H9 (cell line): Measurements from ENCODE around the gene APOLD1. TPM values are rescaled to one million over a fixed set of nuclear protein-coding genes. Genes with fewer than 3 reads are reported as not detected.

Experiments
- DNase-seq: peaks from one replicate; pipeline ENCODE4 v3.0.0-alpha.2; 2017
- H2AFZ ChIP-seq: one replicate; pipeline ENCODE4 v1.6.1; 2013; ENCODE audit warnings: mild to moderate bottlenecking, low read length, control low read depth, moderate library complexity
- H2AK5ac ChIP-seq: 2 replicates; pipeline ENCODE4 v1.6.1; 2013; ENCODE audit warnings: low read length, control low read depth, mixed read lengths; ENCODE audit not compliant: insufficient read length
- H2BK120ac ChIP-seq: one replicate; pipeline ENCODE4 v1.6.1; 2013; ENCODE audit warnings: low read depth, mild to moderate bottlenecking, low read length, control low read depth, inconsistent platforms; ENCODE audit not compliant: poor library complexity, severe bottlenecking
- H2BK12ac ChIP-seq: 2 replicates; pipeline ENCODE4 v1.6.1; 2013; ENCODE audit warnings: low read length, control low read depth, mixed read lengths, low read depth; ENCODE audit not compliant: insufficient read length
- H2BK15ac ChIP-seq: 2 replicates; pipeline ENCODE4 v1.6.1; 2013; ENCODE audit warnings: low read depth, low read length, control low read depth
- H2BK20ac ChIP-seq: one replicate; pipeline ENCODE4 v1.6.1; 2013; ENCODE audit warnings: low read depth, mild to moderate bottlenecking, low read length, control low read depth, inconsistent platforms; ENCODE audit not compliant: poor library complexity, severe bottlenecking
- H2BK5ac ChIP-seq: 2 replicates; pipeline ENCODE4 v1.6.1; 2013; ENCODE audit warnings: low read length, control low read depth, mixed read lengths; ENCODE audit not compliant: insufficient read length
- H3K14ac ChIP-seq: 2 replicates; pipeline ENCODE4 v1.6.1; 2013; ENCODE audit warnings: low read length, control low read depth; ENCODE audit not compliant: insufficient read depth
- H3K18ac ChIP-seq: 2 replicates; pipeline ENCODE4 v1.6.1; 2013; ENCODE audit warnings: low read depth, mild to moderate bottlenecking, mixed read lengths, low read length, control low read depth; ENCODE audit not compliant: insufficient read length
- H3K23ac ChIP-seq: 2 replicates; pipeline ENCODE4 v1.6.1; 2013; ENCODE audit warnings: low read length, control low read depth, mixed read lengths, low read depth; ENCODE audit not compliant: insufficient read length
- H3K23me2 ChIP-seq: 2 replicates; pipeline ENCODE4 v1.6.1; 2013; ENCODE audit warnings: low read depth, mild to moderate bottlenecking, mixed read lengths, low read length, control low read depth; ENCODE audit not compliant: insufficient read length, poor library complexity, severe bottlenecking
- H3K27ac ChIP-seq: 2 replicates; pipeline ENCODE4 v1.5.1; 2013; ENCODE audit warnings: low read length, control low read depth, mixed read lengths, low read depth; ENCODE audit not compliant: insufficient read length
- H3K27me3 ChIP-seq: 2 replicates; pipeline ENCODE4 v1.6.1; 2013; ENCODE audit warnings: low read length, control low read depth, inconsistent platforms; ENCODE audit not compliant: insufficient read depth
- H3K4ac ChIP-seq: 2 replicates; pipeline ENCODE4 v1.6.1; 2013; ENCODE audit warnings: low read depth, mild to moderate bottlenecking, control low read depth, inconsistent platforms, low read length, moderate library complexity
- H3K4me1 ChIP-seq: 2 replicates; pipeline ENCODE4 v1.6.1; 2013; ENCODE audit warnings: low read length, control low read depth, inconsistent platforms; ENCODE audit not compliant: insufficient read depth
- H3K4me2 ChIP-seq: 2 replicates; pipeline ENCODE4 v1.6.1; 2013; ENCODE audit warnings: low read length, control low read depth, mixed read lengths; ENCODE audit not compliant: insufficient read length, insufficient read depth
- H3K56ac ChIP-seq: 2 replicates; pipeline ENCODE4 v1.6.1; 2013; ENCODE audit warnings: low read depth, mild to moderate bottlenecking, mixed read lengths, low read length, control low read depth; ENCODE audit not compliant: insufficient read length
- H3K79me1 ChIP-seq: 2 replicates; pipeline ENCODE4 v1.6.1; 2013; ENCODE audit warnings: low read depth, mild to moderate bottlenecking, moderate library complexity, low read length, control low read depth, inconsistent platforms; ENCODE audit not compliant: insufficient read depth, poor library complexity, severe bottlenecking
- H3K79me2 ChIP-seq: 2 replicates; pipeline ENCODE4 v1.6.1; 2013; ENCODE audit warnings: low read length, control low read depth, inconsistent platforms; ENCODE audit not compliant: insufficient read depth
- H3K9ac ChIP-seq: 2 replicates; pipeline ENCODE4 v1.6.1; 2013; ENCODE audit warnings: low read length, control low read depth, mixed read lengths; ENCODE audit not compliant: insufficient read length; ENCODE audit errors: extremely low read depth
- H3K9me3 ChIP-seq: one replicate; pipeline ENCODE4 v1.6.1; 2013; ENCODE audit warnings: low read depth, low read length, inconsistent platforms; ENCODE audit not compliant: control insufficient read depth
- H3T11ph ChIP-seq: one replicate; pipeline ENCODE4 v1.6.1; 2013; ENCODE audit warnings: mild to moderate bottlenecking, low read length, control low read depth, inconsistent platforms
- H4K20me1 ChIP-seq: one replicate; pipeline ENCODE4 v1.6.1; 2013; ENCODE audit not compliant: control insufficient read depth, insufficient read length, insufficient read depth
- H4K5ac ChIP-seq: 2 replicates; pipeline ENCODE4 v1.6.1; 2013; ENCODE audit warnings: low read depth, mild to moderate bottlenecking, mixed read lengths, low read length, control low read depth; ENCODE audit not compliant: insufficient read length
- H4K8ac ChIP-seq: replicated peaks from 2 replicates; pipeline ENCODE4 v1.6.1; 2013; ENCODE audit warnings: low read length, control low read depth, mixed read lengths, low read depth; ENCODE audit not compliant: insufficient read length
- H4K91ac ChIP-seq: 2 replicates; pipeline ENCODE4 v1.6.1; 2013; ENCODE audit warnings: low read depth, mild to moderate bottlenecking, moderate library complexity, mixed read lengths, low read length, control low read depth; ENCODE audit not compliant: insufficient read length
- H3K27ac Mint-ChIP-seq, 3 experiments: 2 replicates in 2 of 3; 3 replicates in 1 of 3; pipeline ENCODE4 v1.8.0; 2020 to 2021; ENCODE audit warnings: mixed read lengths in 3 of 3, mild to moderate bottlenecking in 1 of 3, moderate library complexity in 1 of 3
- H3K27me3 Mint-ChIP-seq: 2 replicates; pipeline ENCODE4 v1.8.0; 2021; ENCODE audit warnings: low read depth, mild to moderate bottlenecking, moderate library complexity, mixed read lengths
- H3K36me3 Mint-ChIP-seq, 3 experiments: 2 replicates in 2 of 3; 3 replicates in 1 of 3; pipeline ENCODE4 v1.8.0; 2020 to 2021; ENCODE audit warnings: low read depth in 3 of 3, mixed read lengths in 3 of 3; ENCODE audit not compliant: insufficient read depth in 1 of 3
- H3K4me1 Mint-ChIP-seq, 2 experiments: 2 replicates each; pipeline ENCODE4 v1.8.0; 2020; ENCODE audit warnings: mixed read lengths in 2 of 2
- H3K4me3 Mint-ChIP-seq, 2 experiments: 2 replicates in 1 of 2; 3 replicates in 1 of 2; pipeline ENCODE4 v1.8.0; 2020 to 2021; ENCODE audit warnings: mild to moderate bottlenecking in 2 of 2, mixed read lengths in 2 of 2, moderate library complexity in 1 of 2
- H3K9me3 Mint-ChIP-seq, 2 experiments: 2 replicates in 1 of 2; 3 replicates in 1 of 2; pipeline ENCODE4 v1.8.0; 2020; ENCODE audit warnings: mild to moderate bottlenecking in 2 of 2, mixed read lengths in 2 of 2, moderate library complexity in 1 of 2
- WGBS: extraction: QIAGEN DNeasy Blood & Tissue Kit; methylation state at CpG from one replicate; pipeline ENCODE4 v1.1.7; 2013; ENCODE audit warnings: missing lambda C conversion rate, low lambda C conversion rate, mixed read lengths; ENCODE audit not compliant: insufficient read length; ENCODE audit errors: extremely low coverage; 5-methylcytosine and 5-hydroxymethylcytosine counted together
- total RNA-seq: library from RNA; stranded (reverse); gene quantifications from 2 replicates; pipeline ENCODE4 v1.2.1, GENCODE V29; 2021
- TF ChIP-seq, protein P1 (sequence below): fragments of 200-600 bp; sonication (generic); conservative IDR thresholded peaks from 3 replicates; pipeline ENCODE4 v1.8.0; 2021; ENCODE audit warnings: antibody characterized with exemption, mild to moderate bottlenecking

The APOLD1 gene
- total RNA-seq, 1 experiment from 2014 or later: 0.48 TPM

DNA sequence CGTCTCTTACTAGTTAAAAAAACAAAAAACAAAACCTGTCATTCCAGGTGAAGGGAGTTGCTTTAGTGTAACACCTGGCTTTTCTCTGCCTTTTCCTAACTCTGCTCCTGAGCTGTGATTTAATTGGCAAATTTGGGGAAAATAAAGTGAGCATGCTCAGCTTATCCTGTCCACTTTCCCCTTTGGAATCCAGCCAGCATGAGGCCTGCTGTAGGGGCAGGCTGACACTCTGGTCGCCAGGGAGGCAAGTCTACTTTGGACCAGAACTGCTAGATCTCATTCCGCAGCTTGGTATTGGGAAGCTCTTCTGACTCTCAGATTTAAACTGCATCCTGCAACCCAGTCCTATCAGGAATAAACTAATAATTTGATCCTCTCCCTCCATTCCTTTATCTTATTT is 38.2 kb upstream of the APOLD1 start:
- Mint-ChIP-seq H3K9me3 (no peaks in the 10 kb centered on the region), H3K27me3 (0 out of 2 replicates have a peak, but pooled peaks cover 2% of the 10 kb centered on the region)
- H4K5ac ChIP-seq: no peak overlapping the region

More for the DNA sequence above, 38.2 kb upstream of the APOLD1 start:
- DNase-seq: no peak
- Mint-ChIP-seq H3K27ac (no peak overlapping the region), H3K4me1 (peaks cover 10 to 14% of the 10 kb centered on the region in 2 experiments), H3K4me3 (no peak overlapping the region), H3K36me3 (no peaks in the 10 kb centered on the region)
- H2AK5ac ChIP-seq: no peak overlapping the region
- no peak overlapping the region for H4K91ac ChIP-seq
- H2AFZ ChIP-seq: no peak overlapping the region
- no peak overlapping the region for H3K4ac ChIP-seq
- no peaks in the 10 kb centered on the region for H4K20me1 ChIP-seq
- H2BK20ac ChIP-seq: no peak overlapping the region
- no peak overlapping the region for H3K14ac ChIP-seq
- TF ChIP-seq, protein P1, sequence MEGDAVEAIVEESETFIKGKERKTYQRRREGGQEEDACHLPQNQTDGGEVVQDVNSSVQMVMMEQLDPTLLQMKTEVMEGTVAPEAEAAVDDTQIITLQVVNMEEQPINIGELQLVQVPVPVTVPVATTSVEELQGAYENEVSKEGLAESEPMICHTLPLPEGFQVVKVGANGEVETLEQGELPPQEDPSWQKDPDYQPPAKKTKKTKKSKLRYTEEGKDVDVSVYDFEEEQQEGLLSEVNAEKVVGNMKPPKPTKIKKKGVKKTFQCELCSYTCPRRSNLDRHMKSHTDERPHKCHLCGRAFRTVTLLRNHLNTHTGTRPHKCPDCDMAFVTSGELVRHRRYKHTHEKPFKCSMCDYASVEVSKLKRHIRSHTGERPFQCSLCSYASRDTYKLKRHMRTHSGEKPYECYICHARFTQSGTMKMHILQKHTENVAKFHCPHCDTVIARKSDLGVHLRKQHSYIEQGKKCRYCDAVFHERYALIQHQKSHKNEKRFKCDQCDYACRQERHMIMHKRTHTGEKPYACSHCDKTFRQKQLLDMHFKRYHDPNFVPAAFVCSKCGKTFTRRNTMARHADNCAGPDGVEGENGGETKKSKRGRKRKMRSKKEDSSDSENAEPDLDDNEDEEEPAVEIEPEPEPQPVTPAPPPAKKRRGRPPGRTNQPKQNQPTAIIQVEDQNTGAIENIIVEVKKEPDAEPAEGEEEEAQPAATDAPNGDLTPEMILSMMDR: no peak
- H3K23me2 ChIP-seq: no peaks in the 10 kb centered on the region
- no peak overlapping the region for H2BK12ac ChIP-seq
- no peak overlapping the region for H3K23ac ChIP-seq
- no peaks in the 10 kb centered on the region for H3K79me1 ChIP-seq
- H3K18ac ChIP-seq: no peak overlapping the region
- H2BK15ac ChIP-seq: no peak overlapping the region
- no peak overlapping the region for H3T11ph ChIP-seq
- H2BK5ac ChIP-seq: no peak overlapping the region
- no peaks in the 10 kb centered on the region for H3K9me3 ChIP-seq
- no peak overlapping the region for H4K8ac ChIP-seq
- no peaks in the 10 kb centered on the region; the same call in 1 of the 2 replicates for H3K4me1 ChIP-seq
- no peak overlapping the region for H3K27ac ChIP-seq
- H3K56ac ChIP-seq: no peak overlapping the region
- no peaks in the 10 kb centered on the region for H3K79me2 ChIP-seq
- no CpG with 5 or more reads among the region's 3 CpGs for WGBS
- H2BK120ac ChIP-seq: no peak overlapping the region
- H3K4me2 ChIP-seq: no peak overlapping the region
- no peak overlapping the region for H3K9ac ChIP-seq
- no peaks in the 10 kb centered on the region for H3K27me3 ChIP-seq
